A549 (cell line): Measurements from ENCODE around the gene ZNF532.

Experiments
- CHD2 ChIP-seq: fragments of 150-350 bp; IDR thresholded peaks from 2 replicates; pipeline ENCODE4 v1.6.1; 2014; ENCODE audit warnings: low read length; ENCODE audit not compliant: partially characterized antibody
- CTCF ChIP-seq: fragments of >200 bp; sonication (Bioruptor Twin); formaldehyde crosslinking; IDR thresholded peaks from 3 replicates; pipeline ENCODE4 v1.5.1; 2016
- ELK1 ChIP-seq: fragments of 150-350 bp; IDR thresholded peaks from 2 replicates; pipeline ENCODE4 v1.6.1; 2014; ENCODE audit warnings: low read depth, mild to moderate bottlenecking, low read length
- EP300 ChIP-seq, 2 experiments: fragments of >200 bp; sonication (Bioruptor Twin); formaldehyde crosslinking; IDR thresholded peaks; 2 replicates in 1 of 2; 3 replicates in 1 of 2; pipeline ENCODE4 v1.6.1; 2016 to 2017
- ESRRA ChIP-seq: fragments of 150-350 bp; IDR thresholded peaks from 2 replicates; pipeline ENCODE4 v1.6.1; 2014; ENCODE audit warnings: mild to moderate bottlenecking, low read length, borderline replicate concordance
- MAX ChIP-seq: IDR thresholded peaks from 2 replicates; pipeline ENCODE4 v1.6.1; 2012
- RAD21 ChIP-seq, 2 experiments: fragments of >200 bp in 1 of 2; sonication (Bioruptor Twin) in 1 of 2; formaldehyde crosslinking in 1 of 2; IDR thresholded peaks in 1 of 2; conservative IDR thresholded peaks in 1 of 2; 2 replicates in 1 of 2; 3 replicates in 1 of 2; pipeline ENCODE4 v1.6.1; 2012 to 2018; ENCODE audit warnings: inconsistent platforms in 1 of 2
- REST ChIP-seq: fragments of 200-600 bp; sonication (generic); IDR thresholded peaks from 2 replicates; pipeline ENCODE4 v1.6.1; 2016; ENCODE audit warnings: antibody characterized with exemption, mild to moderate bottlenecking, moderate library complexity
- SREBF2 ChIP-seq: fragments of 450-650 bp; IDR thresholded peaks from 2 replicates; pipeline ENCODE4 v1.6.1; 2014; ENCODE audit warnings: mild to moderate bottlenecking, moderate library complexity
- USF2 ChIP-seq: fragments of 450-650 bp; IDR thresholded peaks from 2 replicates; pipeline ENCODE4 v1.6.1; 2014; ENCODE audit warnings: antibody characterized with exemption

- TF ChIP-seq CTCF (no peak), MAX (no peak), REST (no peak), RAD21 (conservative IDR thresholded peaks at IDR 0.05 in 1 of 2, IDR thresholded peaks at IDR 0.05 in 1 of 2) (no peak), ELK1 (no peak), CHD2 (no peak), USF2 (no peak), SREBF2 (no peak), ESRRA (no peak), EP300 (IDR thresholded peaks at IDR 0.05) (no peak)
Measured at GRCh38 chr18:58853561-58853960, 11.1 kb upstream of the ZNF532 start.
